Measurements from ENCODE around the gene C11orf91.

Gene C11orf91

DNA sequence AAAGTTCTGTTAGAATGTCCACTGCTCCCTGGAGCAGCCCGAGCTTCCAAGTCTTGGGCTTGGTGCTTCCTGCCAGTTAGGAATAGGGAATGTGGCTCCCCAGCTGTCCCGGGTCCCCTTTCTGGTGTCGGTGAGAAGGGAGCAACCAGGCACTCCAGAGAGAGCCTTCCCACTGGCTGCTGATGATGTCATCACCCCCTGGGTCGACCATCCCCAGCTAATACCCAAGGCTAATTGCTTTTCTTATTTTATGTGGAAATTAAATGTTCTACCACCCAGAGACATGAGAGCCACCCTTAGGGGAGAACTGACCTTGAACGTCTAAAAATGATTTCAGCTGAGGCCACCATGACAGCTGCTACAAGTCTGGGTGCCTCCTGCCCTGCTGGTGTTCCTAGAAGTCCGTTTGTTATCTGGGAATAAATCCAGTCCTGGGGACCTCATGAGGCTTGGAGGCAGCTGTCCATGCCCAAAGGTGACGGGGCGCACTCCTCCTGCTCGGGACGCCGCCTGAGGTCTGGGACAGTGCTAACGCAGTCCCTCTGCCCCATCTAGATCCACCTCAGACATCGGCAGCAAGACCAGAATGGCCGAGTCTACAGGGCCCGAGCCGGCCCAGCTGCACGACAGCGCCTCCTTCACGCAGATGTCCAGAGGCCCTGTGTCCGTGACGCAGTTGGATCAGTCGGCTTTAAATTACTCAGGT lies 42.3 kb downstream of the C11orf91 start:
- no peak for TF ChIP-seq FOXM1 (IDR thresholded peaks at IDR 0.05; ENCODE audit: borderline replicate concordance, low read depth)
- no peak for TF ChIP-seq NFIC (IDR thresholded peaks at IDR 0.05)
- TF ChIP-seq RAD21 (IDR thresholded peaks at IDR 0.05; ENCODE audit: low read depth): no peak
- no peak for TF ChIP-seq YY1 (IDR thresholded peaks at IDR 0.05; ENCODE audit: low read depth)
- TF ChIP-seq TCF12 (IDR thresholded peaks at IDR 0.05; ENCODE audit: low read depth): no peak
- TF ChIP-seq, protein P1, sequence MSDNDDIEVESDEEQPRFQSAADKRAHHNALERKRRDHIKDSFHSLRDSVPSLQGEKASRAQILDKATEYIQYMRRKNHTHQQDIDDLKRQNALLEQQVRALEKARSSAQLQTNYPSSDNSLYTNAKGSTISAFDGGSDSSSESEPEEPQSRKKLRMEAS (IDR thresholded peaks at IDR 0.05): no peak
- TF ChIP-seq, protein P2, sequence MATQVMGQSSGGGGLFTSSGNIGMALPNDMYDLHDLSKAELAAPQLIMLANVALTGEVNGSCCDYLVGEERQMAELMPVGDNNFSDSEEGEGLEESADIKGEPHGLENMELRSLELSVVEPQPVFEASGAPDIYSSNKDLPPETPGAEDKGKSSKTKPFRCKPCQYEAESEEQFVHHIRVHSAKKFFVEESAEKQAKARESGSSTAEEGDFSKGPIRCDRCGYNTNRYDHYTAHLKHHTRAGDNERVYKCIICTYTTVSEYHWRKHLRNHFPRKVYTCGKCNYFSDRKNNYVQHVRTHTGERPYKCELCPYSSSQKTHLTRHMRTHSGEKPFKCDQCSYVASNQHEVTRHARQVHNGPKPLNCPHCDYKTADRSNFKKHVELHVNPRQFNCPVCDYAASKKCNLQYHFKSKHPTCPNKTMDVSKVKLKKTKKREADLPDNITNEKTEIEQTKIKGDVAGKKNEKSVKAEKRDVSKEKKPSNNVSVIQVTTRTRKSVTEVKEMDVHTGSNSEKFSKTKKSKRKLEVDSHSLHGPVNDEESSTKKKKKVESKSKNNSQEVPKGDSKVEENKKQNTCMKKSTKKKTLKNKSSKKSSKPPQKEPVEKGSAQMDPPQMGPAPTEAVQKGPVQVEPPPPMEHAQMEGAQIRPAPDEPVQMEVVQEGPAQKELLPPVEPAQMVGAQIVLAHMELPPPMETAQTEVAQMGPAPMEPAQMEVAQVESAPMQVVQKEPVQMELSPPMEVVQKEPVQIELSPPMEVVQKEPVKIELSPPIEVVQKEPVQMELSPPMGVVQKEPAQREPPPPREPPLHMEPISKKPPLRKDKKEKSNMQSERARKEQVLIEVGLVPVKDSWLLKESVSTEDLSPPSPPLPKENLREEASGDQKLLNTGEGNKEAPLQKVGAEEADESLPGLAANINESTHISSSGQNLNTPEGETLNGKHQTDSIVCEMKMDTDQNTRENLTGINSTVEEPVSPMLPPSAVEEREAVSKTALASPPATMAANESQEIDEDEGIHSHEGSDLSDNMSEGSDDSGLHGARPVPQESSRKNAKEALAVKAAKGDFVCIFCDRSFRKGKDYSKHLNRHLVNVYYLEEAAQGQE (IDR thresholded peaks at IDR 0.05; ENCODE audit: low read depth): no peak

DNA sequence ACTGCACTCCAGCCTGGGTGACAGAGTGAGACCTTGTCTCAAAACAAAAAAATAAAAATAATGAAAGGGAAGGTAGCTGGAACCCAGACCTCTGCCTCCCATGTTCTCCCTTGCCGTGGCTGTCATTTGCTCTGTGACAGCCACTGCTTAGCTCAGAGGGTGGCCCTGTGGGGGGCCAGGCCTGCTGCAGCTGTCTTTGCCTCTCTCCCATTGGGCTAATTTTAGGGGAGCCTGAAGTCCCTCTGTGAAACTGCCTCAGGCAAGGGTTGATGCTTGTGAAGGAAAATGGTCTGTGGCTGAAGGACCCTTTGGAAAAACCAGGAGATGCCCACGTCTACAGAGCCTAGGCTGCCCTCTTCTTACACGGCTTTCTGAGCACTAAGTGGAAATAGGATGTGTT lies 42.9 kb downstream of the C11orf91 start:
- TF ChIP-seq TEAD4 (IDR thresholded peaks at IDR 0.05) (no peak), YY1 (IDR thresholded peaks at IDR 0.05; ENCODE audit: low read depth) (no peak), TAF1 (IDR thresholded peaks at IDR 0.05; ENCODE audit: low read depth) (no peak), ZBTB7A (IDR thresholded peaks at IDR 0.05; ENCODE audit: low read depth) (no peak), CREB1 (IDR thresholded peaks at IDR 0.05; ENCODE audit: low read depth) (no peak), FOXM1 (IDR thresholded peaks at IDR 0.05; ENCODE audit: borderline replicate concordance, low read depth) (no peak), EP300 (IDR thresholded peaks at IDR 0.05; ENCODE audit: borderline replicate concordance) (no peak), CEBPB (IDR thresholded peaks at IDR 0.05) (no peak), TCF12 (IDR thresholded peaks at IDR 0.05; ENCODE audit: low read depth) (no peak), NFIC (IDR thresholded peaks at IDR 0.05) (no peak), RAD21 (IDR thresholded peaks at IDR 0.05; ENCODE audit: low read depth) (no peak), EGR1 (IDR thresholded peaks at IDR 0.05) (no peak)
- TF ChIP-seq, protein P2 (IDR thresholded peaks at IDR 0.05; ENCODE audit: low read depth): no peak
- TF ChIP-seq, protein P3, sequence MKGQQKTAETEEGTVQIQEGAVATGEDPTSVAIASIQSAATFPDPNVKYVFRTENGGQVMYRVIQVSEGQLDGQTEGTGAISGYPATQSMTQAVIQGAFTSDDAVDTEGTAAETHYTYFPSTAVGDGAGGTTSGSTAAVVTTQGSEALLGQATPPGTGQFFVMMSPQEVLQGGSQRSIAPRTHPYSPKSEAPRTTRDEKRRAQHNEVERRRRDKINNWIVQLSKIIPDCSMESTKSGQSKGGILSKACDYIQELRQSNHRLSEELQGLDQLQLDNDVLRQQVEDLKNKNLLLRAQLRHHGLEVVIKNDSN (IDR thresholded peaks at IDR 0.05): no peak
- TF ChIP-seq, protein P1 (IDR thresholded peaks at IDR 0.05): no peak

DNA sequence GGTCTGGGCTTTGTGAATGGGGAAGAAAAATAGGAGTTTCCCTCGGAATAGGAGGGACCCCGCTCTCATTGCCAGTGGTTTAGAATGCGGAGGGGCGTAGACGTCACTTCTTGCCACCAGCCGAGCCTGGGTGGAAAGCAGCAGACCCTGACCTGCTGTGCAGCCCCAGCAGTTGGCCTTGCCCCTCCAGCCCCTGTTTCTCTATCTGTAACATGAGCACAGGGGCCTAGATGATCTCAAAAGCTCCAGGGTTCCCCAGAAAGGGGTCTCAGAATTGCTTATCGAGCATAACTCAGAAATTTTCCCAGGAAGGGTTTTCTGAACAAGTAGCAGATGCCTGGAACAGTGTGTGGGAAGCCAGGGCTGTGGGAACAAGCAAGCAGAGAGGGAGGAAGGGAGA lies 43.9 kb downstream of the C11orf91 start:
- no peak for TF ChIP-seq CREB1 (IDR thresholded peaks at IDR 0.05; ENCODE audit: low read depth)
- TF ChIP-seq TCF12 (IDR thresholded peaks at IDR 0.05; ENCODE audit: low read depth): no peak
- TF ChIP-seq, protein P1 (IDR thresholded peaks at IDR 0.05): no peak
- TF ChIP-seq ZBTB7A (IDR thresholded peaks at IDR 0.05; ENCODE audit: low read depth): no peak

DNA sequence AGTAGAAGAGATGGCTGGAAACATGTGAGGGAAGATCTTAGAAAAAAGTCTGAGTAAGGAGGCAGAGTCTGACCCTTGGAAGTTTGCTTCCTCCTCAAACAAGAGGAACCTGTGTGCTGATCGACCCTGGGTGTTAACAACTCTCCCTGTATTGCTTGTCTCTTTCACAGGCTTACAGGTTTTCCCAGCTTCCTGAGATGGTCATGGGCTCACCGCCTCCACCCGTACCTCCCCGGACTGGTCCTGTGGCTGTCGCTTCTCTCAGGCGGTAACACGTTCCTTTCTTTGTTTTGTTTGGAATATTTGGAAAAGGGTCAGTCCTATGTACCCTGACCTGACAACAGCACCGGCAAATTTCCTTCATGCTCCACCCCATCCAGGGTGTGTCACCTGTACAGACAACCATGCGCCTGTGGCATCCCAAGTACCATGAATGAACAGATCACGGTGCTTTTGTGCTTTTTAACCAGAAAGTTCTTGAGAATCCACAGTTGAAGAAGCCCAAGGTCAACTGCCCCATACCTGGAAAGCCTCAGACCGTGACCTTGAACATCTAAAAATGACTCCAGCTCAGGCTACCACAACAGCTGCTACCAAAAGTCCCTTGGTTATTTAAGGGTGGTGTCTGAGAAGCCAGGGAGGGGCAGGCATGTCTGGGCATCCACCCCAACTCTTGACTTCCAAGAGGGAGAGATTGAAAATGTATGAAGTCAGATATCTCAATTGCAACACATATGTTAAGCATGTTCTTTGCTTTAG lies 44.6 kb downstream of the C11orf91 start:
- no peak for TF ChIP-seq EGR1 (IDR thresholded peaks at IDR 0.05)
- TF ChIP-seq FOXM1 (IDR thresholded peaks at IDR 0.05; ENCODE audit: borderline replicate concordance, low read depth): no peak
- TF ChIP-seq CEBPB (IDR thresholded peaks at IDR 0.05): no peak
- TF ChIP-seq TAF1 (IDR thresholded peaks at IDR 0.05; ENCODE audit: low read depth): no peak
- TF ChIP-seq, protein P1 (IDR thresholded peaks at IDR 0.05): no peak
- TF ChIP-seq, protein P2 (IDR thresholded peaks at IDR 0.05; ENCODE audit: low read depth): no peak
- no peak for TF ChIP-seq YY1 (IDR thresholded peaks at IDR 0.05; ENCODE audit: low read depth)
- TF ChIP-seq ZBTB7A (IDR thresholded peaks at IDR 0.05; ENCODE audit: low read depth): no peak
- TF ChIP-seq NFIC (IDR thresholded peaks at IDR 0.05): no peak
- TF ChIP-seq, protein P3 (IDR thresholded peaks at IDR 0.05): no peak
- TF ChIP-seq RAD21 (IDR thresholded peaks at IDR 0.05; ENCODE audit: low read depth): no peak
- no peak for TF ChIP-seq TCF12 (IDR thresholded peaks at IDR 0.05; ENCODE audit: low read depth)
- TF ChIP-seq EP300 (IDR thresholded peaks at IDR 0.05; ENCODE audit: borderline replicate concordance): no peak
- TF ChIP-seq CREB1 (IDR thresholded peaks at IDR 0.05; ENCODE audit: low read depth): no peak
- no peak for TF ChIP-seq TEAD4 (IDR thresholded peaks at IDR 0.05)

Data from Ishikawa (cell line).